DND-41 (cell line): ENCODE data around the gene ZNF521.

Source experiments
- ATAC-seq: fragments of 200-7000 bp; cut with Tn5 transposase; 3 replicates; pipeline ENCODE4 v1.9.1; 2021; ENCODE audit warnings: low read depth; ENCODE audit not compliant: insufficient read depth
- DNase-seq: peaks from one replicate; pipeline ENCODE4 v3.0.0-alpha.2; 2020
- H2AFZ ChIP-seq: 2 replicates; pipeline ENCODE4 v1.6.0; 2012; ENCODE audit warnings: low read depth, low read length
- H3K27ac ChIP-seq: 2 replicates; pipeline ENCODE4 v1.5.1; 2012; ENCODE audit warnings: low read length, inconsistent platforms
- H3K27me3 ChIP-seq: fragments of 200-600 bp; sonication (generic); 2 replicates; pipeline ENCODE4 v1.6.0; 2012; ENCODE audit warnings: low read length, mild to moderate bottlenecking, inconsistent platforms; ENCODE audit not compliant: insufficient read depth, poor library complexity
- H3K36me3 ChIP-seq: 2 replicates; pipeline ENCODE4 v1.5.1; 2012; ENCODE audit warnings: low read length, inconsistent platforms; ENCODE audit not compliant: insufficient read depth
- H3K4me1 ChIP-seq: 2 replicates; pipeline ENCODE4 v1.5.1; 2012; ENCODE audit warnings: mild to moderate bottlenecking, low read length; ENCODE audit not compliant: insufficient read depth
- H3K4me2 ChIP-seq: 2 replicates; pipeline ENCODE4 v1.6.0; 2012; ENCODE audit warnings: mild to moderate bottlenecking, moderate library complexity, low read length, inconsistent platforms; ENCODE audit not compliant: insufficient read depth
- H3K4me3 ChIP-seq, 2 experiments: fragments of 200-600 bp in 1 of 2; shearing (Covaris generic) in 1 of 2; 2 replicates each; pipeline ENCODE4 v1.5.1; 2012 to 2016; ENCODE audit warnings: inconsistent platforms in 2 of 2, low read length in 2 of 2, mild to moderate bottlenecking in 2 of 2, low read depth in 1 of 2, moderate library complexity in 1 of 2
- H3K79me2 ChIP-seq: 2 replicates; pipeline ENCODE4 v1.6.0; 2012; ENCODE audit warnings: low read length, inconsistent platforms; ENCODE audit not compliant: insufficient read depth
- H3K9ac ChIP-seq: 2 replicates; pipeline ENCODE4 v1.6.0; 2012; ENCODE audit warnings: low read depth, mild to moderate bottlenecking, inconsistent platforms, low read length, moderate library complexity
- H3K9me3 ChIP-seq: 2 replicates; pipeline ENCODE4 v1.5.1; 2012; ENCODE audit warnings: low read length, moderate library complexity, mild to moderate bottlenecking, inconsistent platforms; ENCODE audit not compliant: insufficient read depth, severe bottlenecking
- H4K20me1 ChIP-seq: 2 replicates; pipeline ENCODE4 v1.6.0; 2012; ENCODE audit warnings: low read length; ENCODE audit not compliant: insufficient read depth
- CTCF ChIP-seq: IDR thresholded peaks from 2 replicates; pipeline ENCODE4 v1.5.1; 2012; ENCODE audit warnings: borderline replicate concordance, low read length, moderate library complexity, mild to moderate bottlenecking; ENCODE audit not compliant: poor library complexity, severe bottlenecking; ENCODE audit errors: extremely low read depth
- EZH2 ChIP-seq: IDR thresholded peaks from 3 replicates; pipeline ENCODE4 v1.6.1; 2012; ENCODE audit warnings: borderline replicate concordance, low read depth, mild to moderate bottlenecking, moderate library complexity, low read length, inconsistent platforms; ENCODE audit not compliant: severe bottlenecking

Gene ZNF521

GRCh38 chr18:25164211-25164847 lies 187.6 kb downstream of the ZNF521 start:
- Histone ChIP-seq H3K27ac (no peak overlapping the region), H3K4me1 (no peaks in the 10 kb centered on the region), H3K27me3 (peaks cover 13% of the 10 kb centered on the region), H2AFZ (no peak overlapping the region), H4K20me1 (no peaks in the 10 kb centered on the region), H3K36me3 (no peaks in the 10 kb centered on the region), H3K4me2 (peak overlapping the region; percentile 45; the same call in 1 of the 2 replicates), H3K79me2 (no peaks in the 10 kb centered on the region), H3K9me3 (no peaks in the 10 kb centered on the region), H3K4me3 (no peak overlapping the region), H3K9ac (no peak overlapping the region)
- DNase-seq: no peak
- no peak for TF ChIP-seq CTCF
- no peak for TF ChIP-seq EZH2
- no peak for ATAC-seq

GRCh38 chr18:25153426-25153825 lies 198.5 kb downstream of the ZNF521 start:
- no peaks in the 10 kb centered on the region for H4K20me1 ChIP-seq
- H3K36me3 ChIP-seq: no peaks in the 10 kb centered on the region
- H3K27me3 ChIP-seq: no peaks in the 10 kb centered on the region
- no peak overlapping the region for H3K4me3 ChIP-seq
- TF ChIP-seq CTCF (no peak), EZH2 (no peak)
- no peaks in the 10 kb centered on the region for H3K79me2 ChIP-seq
- H2AFZ ChIP-seq: no peak overlapping the region
- no peak overlapping the region for H3K4me2 ChIP-seq
- H3K9me3 ChIP-seq: no peaks in the 10 kb centered on the region
- DNase-seq: no peak
- no peaks in the 10 kb centered on the region for H3K4me1 ChIP-seq
- no peak overlapping the region for H3K27ac ChIP-seq
- no peak for ATAC-seq
- H3K9ac ChIP-seq: no peak overlapping the region

- Histone ChIP-seq H3K9ac (no peak overlapping the region), H3K9me3 (no peaks in the 10 kb centered on the region), H3K79me2 (no peaks in the 10 kb centered on the region), H4K20me1 (no peaks in the 10 kb centered on the region), H3K4me1 (no peaks in the 10 kb centered on the region), H3K27ac (no peak overlapping the region), H3K27me3 (no peaks in the 10 kb centered on the region), H3K36me3 (no peaks in the 10 kb centered on the region), H3K4me3 (no peak overlapping the region), H2AFZ (no peak overlapping the region), H3K4me2 (no peak overlapping the region)
- ATAC-seq (no peak), DNase-seq (no peak)
- TF ChIP-seq EZH2 (no peak), CTCF (no peak)
Measured at GRCh38 chr18:25147877-25148488, 204.0 kb downstream of the ZNF521 start.
